H1 (cell line): ENCODE data around the gene P2RY8.

Source experiments
- EP300 ChIP-seq, 2 experiments: IDR thresholded peaks; 1 replicate in 1 of 2; 2 replicates in 1 of 2; pipeline ENCODE4 v1.6.1; 2011 to 2012; ENCODE audit warnings: low read depth in 2 of 2, low read length in 2 of 2, mild to moderate bottlenecking in 2 of 2, borderline replicate concordance in 1 of 2, inconsistent platforms in 1 of 2, moderate library complexity in 1 of 2
- POLR2A ChIP-seq, 2 experiments: IDR thresholded peaks; 1 replicate in 1 of 2; 2 replicates in 1 of 2; pipeline ENCODE4 v1.6.1; 2011; ENCODE audit warnings: low read depth in 2 of 2, low read length in 2 of 2, mild to moderate bottlenecking in 2 of 2; ENCODE audit errors: control extremely low read depth in 1 of 2
- TAF1 ChIP-seq: IDR thresholded peaks from 2 replicates; pipeline ENCODE4 v1.6.1; 2011; ENCODE audit warnings: mild to moderate bottlenecking, low read depth, low read length
- TF ChIP-seq, protein P1 (sequence below), 3 experiments: IDR thresholded peaks; 1 replicate in 2 of 3; 2 replicates in 1 of 3; pipeline versions ENCODE4 v1.5.1 to v1.6.1; 2011; ENCODE audit warnings: low read length in 3 of 3, mild to moderate bottlenecking in 3 of 3, inconsistent platforms in 2 of 3, low read depth in 1 of 3, moderate library complexity in 1 of 3; ENCODE audit not compliant: insufficient read depth in 1 of 3; ENCODE audit errors: control extremely low read depth in 1 of 3

- TF ChIP-seq POLR2A (IDR thresholded peaks at IDR 0.05; ENCODE audit: control extremely low read depth in 1 of 2, low read depth in 2 of 2, low read length in 2 of 2): no peak
- TF ChIP-seq, protein P1, sequence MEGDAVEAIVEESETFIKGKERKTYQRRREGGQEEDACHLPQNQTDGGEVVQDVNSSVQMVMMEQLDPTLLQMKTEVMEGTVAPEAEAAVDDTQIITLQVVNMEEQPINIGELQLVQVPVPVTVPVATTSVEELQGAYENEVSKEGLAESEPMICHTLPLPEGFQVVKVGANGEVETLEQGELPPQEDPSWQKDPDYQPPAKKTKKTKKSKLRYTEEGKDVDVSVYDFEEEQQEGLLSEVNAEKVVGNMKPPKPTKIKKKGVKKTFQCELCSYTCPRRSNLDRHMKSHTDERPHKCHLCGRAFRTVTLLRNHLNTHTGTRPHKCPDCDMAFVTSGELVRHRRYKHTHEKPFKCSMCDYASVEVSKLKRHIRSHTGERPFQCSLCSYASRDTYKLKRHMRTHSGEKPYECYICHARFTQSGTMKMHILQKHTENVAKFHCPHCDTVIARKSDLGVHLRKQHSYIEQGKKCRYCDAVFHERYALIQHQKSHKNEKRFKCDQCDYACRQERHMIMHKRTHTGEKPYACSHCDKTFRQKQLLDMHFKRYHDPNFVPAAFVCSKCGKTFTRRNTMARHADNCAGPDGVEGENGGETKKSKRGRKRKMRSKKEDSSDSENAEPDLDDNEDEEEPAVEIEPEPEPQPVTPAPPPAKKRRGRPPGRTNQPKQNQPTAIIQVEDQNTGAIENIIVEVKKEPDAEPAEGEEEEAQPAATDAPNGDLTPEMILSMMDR (IDR thresholded peaks at IDR 0.05; ENCODE audit: control extremely low read depth in 1 of 3, insufficient read depth in 1 of 3, low read depth in 1 of 3, low read length in 3 of 3): no peak
- TF ChIP-seq EP300 (IDR thresholded peaks at IDR 0.05; ENCODE audit: borderline replicate concordance in 1 of 2, low read depth in 2 of 2, low read length in 2 of 2): no peak
- no peak for TF ChIP-seq TAF1
These were observed 18.5 kb downstream of the P2RY8 start for GRCh38 chrX:1518512-1518911.
